PC-3 (cell line): Measurements from ENCODE around the gene TEDDM1.

Source experiments
- EZH2 ChIP-seq: fragments of 300-600 bp; sonication (generic); IDR thresholded peaks from one replicate; pipeline ENCODE4 v1.6.1; 2017; ENCODE audit warnings: antibody characterized with exemption, mild to moderate bottlenecking, low read length; ENCODE audit not compliant: unreplicated experiment
- EZH2phosphoT487 ChIP-seq: fragments of 300-600 bp; sonication (generic); IDR thresholded peaks from 2 replicates; pipeline ENCODE4 v1.6.1; 2018; ENCODE audit warnings: mild to moderate bottlenecking, antibody characterized with exemption, low read length, borderline replicate concordance
- TF ChIP-seq, protein P1 (sequence below): fragments of 300-600 bp; sonication (generic); conservative IDR thresholded peaks from 2 replicates; pipeline ENCODE4 v1.5.1; 2017; ENCODE audit warnings: antibody characterized with exemption, low read depth, mild to moderate bottlenecking, low read length

DNA sequence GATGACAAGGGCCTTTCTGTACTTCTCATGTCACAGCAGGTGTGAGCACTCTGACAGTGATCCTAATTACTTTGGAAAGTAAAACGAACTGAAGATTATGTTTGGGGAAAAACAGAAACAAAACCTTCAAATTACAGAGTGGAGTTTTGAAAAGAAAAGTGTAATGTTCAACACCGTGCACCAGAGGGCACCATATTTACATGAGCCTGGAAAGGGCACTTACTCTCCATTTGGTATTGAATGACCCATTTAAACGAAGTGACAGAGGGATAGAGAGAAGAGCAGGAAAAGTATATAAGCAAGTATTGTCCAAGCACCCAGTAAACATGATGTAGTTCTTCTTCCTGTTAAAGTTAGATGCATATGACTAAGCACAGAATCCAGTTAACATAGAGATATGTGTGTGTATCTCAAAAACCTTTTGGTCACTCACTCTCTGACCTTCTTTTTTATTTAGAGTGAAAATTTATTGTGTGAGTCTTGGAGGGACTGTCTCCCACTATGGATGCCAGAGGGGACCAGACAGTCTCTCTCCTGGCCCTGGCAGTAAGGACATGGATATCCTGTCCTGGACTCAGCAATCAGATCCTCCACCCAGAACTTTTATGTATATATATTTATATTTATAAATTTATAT lies 45.7 kb upstream of the TEDDM1 start:
- TF ChIP-seq EZH2: no peak
- TF ChIP-seq EZH2phosphoT487: no peak
- TF ChIP-seq, protein P1, sequence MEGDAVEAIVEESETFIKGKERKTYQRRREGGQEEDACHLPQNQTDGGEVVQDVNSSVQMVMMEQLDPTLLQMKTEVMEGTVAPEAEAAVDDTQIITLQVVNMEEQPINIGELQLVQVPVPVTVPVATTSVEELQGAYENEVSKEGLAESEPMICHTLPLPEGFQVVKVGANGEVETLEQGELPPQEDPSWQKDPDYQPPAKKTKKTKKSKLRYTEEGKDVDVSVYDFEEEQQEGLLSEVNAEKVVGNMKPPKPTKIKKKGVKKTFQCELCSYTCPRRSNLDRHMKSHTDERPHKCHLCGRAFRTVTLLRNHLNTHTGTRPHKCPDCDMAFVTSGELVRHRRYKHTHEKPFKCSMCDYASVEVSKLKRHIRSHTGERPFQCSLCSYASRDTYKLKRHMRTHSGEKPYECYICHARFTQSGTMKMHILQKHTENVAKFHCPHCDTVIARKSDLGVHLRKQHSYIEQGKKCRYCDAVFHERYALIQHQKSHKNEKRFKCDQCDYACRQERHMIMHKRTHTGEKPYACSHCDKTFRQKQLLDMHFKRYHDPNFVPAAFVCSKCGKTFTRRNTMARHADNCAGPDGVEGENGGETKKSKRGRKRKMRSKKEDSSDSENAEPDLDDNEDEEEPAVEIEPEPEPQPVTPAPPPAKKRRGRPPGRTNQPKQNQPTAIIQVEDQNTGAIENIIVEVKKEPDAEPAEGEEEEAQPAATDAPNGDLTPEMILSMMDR: peak; percentile 72
